ENCODE measurements around the gene SAMD7. TPM values are rescaled to one million over a fixed set of nuclear protein-coding genes. Genes with fewer than 3 reads are reported as not detected.

SAMD7 gene
- total RNA-seq, 1 experiment from 2014 or later: not detected

GRCh38 chr3:169895072-169895471, 16.3 kb upstream of the SAMD7 start:
- TF ChIP-seq EZH2 (IDR thresholded peaks at IDR 0.05; ENCODE audit: borderline replicate concordance, low read depth, low read length, poor library complexity, severe bottlenecking) (no peak), CTCF (conservative IDR thresholded peaks at IDR 0.05; ENCODE audit: low read depth, low read length) (no peak)
- CTCF ChIA-PET: no interaction called here

GRCh38 chr3:169897284-169897683, 14.1 kb upstream of the SAMD7 start:
- no peaks in the 10 kb centered on the region for H3K4me1 ChIP-seq (ENCODE audit: insufficient read depth, low read length, poor library complexity, severe bottlenecking)
- TF ChIP-seq EZH2 (IDR thresholded peaks at IDR 0.05; ENCODE audit: borderline replicate concordance, low read depth, low read length, poor library complexity, severe bottlenecking) (no peak), CTCF (conservative IDR thresholded peaks at IDR 0.05; ENCODE audit: low read depth, low read length) (no peak)
- H3K4me3 ChIP-seq (ENCODE audit: low read depth, low read length, poor library complexity, severe bottlenecking): no peak overlapping the region
- BruUV-seq (replicated peaks): no TSS peak
- intact Hi-C loops (cut with micrococcal nuclease; ENCODE audit: unreplicated experiment): no loop called here
- H3K27ac ChIP-seq (ENCODE audit: low read depth, low read length, poor library complexity, severe bottlenecking): no peak overlapping the region
- POLR2A ChIA-PET (ENCODE audit: low non-redundant PET): no interaction called here
- no peaks in the 10 kb centered on the region for H3K27me3 ChIP-seq (replicated peaks; ENCODE audit: insufficient read depth, low read depth, low read length, poor library complexity)
- no peak for DNase-seq (ENCODE audit: low spot score)
- no peaks in the 10 kb centered on the region for H3K36me3 ChIP-seq (ENCODE audit: insufficient read depth, low read length, poor library complexity, severe bottlenecking)
- peaks cover 12% of the 10 kb centered on the region for H3K9me3 ChIP-seq (ENCODE audit: low read depth, low read length, poor library complexity, severe bottlenecking)
- CTCF ChIA-PET: no interaction called here

More at GRCh38 chr3:169895072-169895471, 16.3 kb upstream of the SAMD7 start:
- Histone ChIP-seq H3K27ac (ENCODE audit: low read depth, low read length, poor library complexity, severe bottlenecking) (no peak overlapping the region), H3K4me3 (ENCODE audit: low read depth, low read length, poor library complexity, severe bottlenecking) (no peak overlapping the region), H3K27me3 (replicated peaks; ENCODE audit: insufficient read depth, low read depth, low read length, poor library complexity) (no peaks in the 10 kb centered on the region), H3K9me3 (ENCODE audit: low read depth, low read length, poor library complexity, severe bottlenecking) (no peaks in the 10 kb centered on the region), H3K4me1 (ENCODE audit: insufficient read depth, low read length, poor library complexity, severe bottlenecking) (no peaks in the 10 kb centered on the region), H3K36me3 (ENCODE audit: insufficient read depth, low read length, poor library complexity, severe bottlenecking) (no peaks in the 10 kb centered on the region)
- no TSS peak for BruUV-seq (replicated peaks)
- no peak for DNase-seq (ENCODE audit: low spot score)
- intact Hi-C loops (cut with micrococcal nuclease; ENCODE audit: unreplicated experiment): no loop called here
- POLR2A ChIA-PET (ENCODE audit: low non-redundant PET): no interaction called here

GRCh38 chr3:169901453-169901852, 9.9 kb upstream of the SAMD7 start:
- Histone ChIP-seq H3K27ac (ENCODE audit: low read depth, low read length, poor library complexity, severe bottlenecking) (no peak overlapping the region), H3K36me3 (ENCODE audit: insufficient read depth, low read length, poor library complexity, severe bottlenecking) (no peaks in the 10 kb centered on the region), H3K27me3 (replicated peaks; ENCODE audit: insufficient read depth, low read depth, low read length, poor library complexity) (no peaks in the 10 kb centered on the region), H3K9me3 (ENCODE audit: low read depth, low read length, poor library complexity, severe bottlenecking) (peaks cover 12% of the 10 kb centered on the region), H3K4me3 (ENCODE audit: low read depth, low read length, poor library complexity, severe bottlenecking) (no peak overlapping the region), H3K4me1 (ENCODE audit: insufficient read depth, low read length, poor library complexity, severe bottlenecking) (no peaks in the 10 kb centered on the region)
- no TSS peak for BruUV-seq (replicated peaks)
- DNase-seq (ENCODE audit: low spot score): no peak
- CTCF ChIA-PET: no interaction called here
- TF ChIP-seq CTCF (conservative IDR thresholded peaks at IDR 0.05; ENCODE audit: low read depth, low read length) (no peak), EZH2 (IDR thresholded peaks at IDR 0.05; ENCODE audit: borderline replicate concordance, low read depth, low read length, poor library complexity, severe bottlenecking) (no peak)
- POLR2A ChIA-PET (ENCODE audit: low non-redundant PET): no interaction called here
- intact Hi-C loops (cut with micrococcal nuclease; ENCODE audit: unreplicated experiment): no loop called here

Measured in A673 (cell line).